A673 (cell line): ENCODE data around the gene RBP2.

ENCODE experiments used
- EZH2 ChIP-seq: fragments of 200-600 bp; sonication (generic); IDR thresholded peaks from 2 replicates; pipeline ENCODE4 v1.6.1; 2017; ENCODE audit warnings: borderline replicate concordance, low read depth, mild to moderate bottlenecking, mixed read lengths, antibody characterized with exemption, low read length; ENCODE audit not compliant: poor library complexity, severe bottlenecking
- TF ChIP-seq, protein P1 (sequence below): fragments of 300-800, 200-600 bp; sonication (generic); conservative IDR thresholded peaks from 2 replicates; pipeline ENCODE4 v1.5.1; 2017; ENCODE audit warnings: low read depth, mild to moderate bottlenecking, antibody characterized with exemption, low read length, moderate library complexity, mixed read lengths

DNA sequence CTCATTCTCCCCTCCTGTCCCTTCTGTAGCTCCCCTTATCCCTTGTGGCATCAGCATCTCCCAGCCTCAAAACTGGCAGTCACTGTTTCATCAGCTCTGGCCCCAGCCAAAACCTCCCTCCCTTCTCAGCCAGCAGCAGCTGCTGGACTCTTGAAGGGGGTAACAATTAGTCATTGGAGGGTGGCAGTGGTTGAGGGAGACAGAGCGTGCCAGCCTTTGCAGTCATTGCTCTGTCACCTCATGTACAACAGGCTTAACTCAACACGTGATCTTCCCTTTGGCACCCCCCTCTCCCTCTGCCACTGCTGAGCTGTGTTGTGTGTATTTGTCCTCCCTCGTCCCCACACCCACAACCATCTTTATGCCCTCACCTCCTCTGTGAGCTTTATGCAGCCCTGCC is 28.2 kb downstream of the RBP2 start:
- TF ChIP-seq, protein P1, sequence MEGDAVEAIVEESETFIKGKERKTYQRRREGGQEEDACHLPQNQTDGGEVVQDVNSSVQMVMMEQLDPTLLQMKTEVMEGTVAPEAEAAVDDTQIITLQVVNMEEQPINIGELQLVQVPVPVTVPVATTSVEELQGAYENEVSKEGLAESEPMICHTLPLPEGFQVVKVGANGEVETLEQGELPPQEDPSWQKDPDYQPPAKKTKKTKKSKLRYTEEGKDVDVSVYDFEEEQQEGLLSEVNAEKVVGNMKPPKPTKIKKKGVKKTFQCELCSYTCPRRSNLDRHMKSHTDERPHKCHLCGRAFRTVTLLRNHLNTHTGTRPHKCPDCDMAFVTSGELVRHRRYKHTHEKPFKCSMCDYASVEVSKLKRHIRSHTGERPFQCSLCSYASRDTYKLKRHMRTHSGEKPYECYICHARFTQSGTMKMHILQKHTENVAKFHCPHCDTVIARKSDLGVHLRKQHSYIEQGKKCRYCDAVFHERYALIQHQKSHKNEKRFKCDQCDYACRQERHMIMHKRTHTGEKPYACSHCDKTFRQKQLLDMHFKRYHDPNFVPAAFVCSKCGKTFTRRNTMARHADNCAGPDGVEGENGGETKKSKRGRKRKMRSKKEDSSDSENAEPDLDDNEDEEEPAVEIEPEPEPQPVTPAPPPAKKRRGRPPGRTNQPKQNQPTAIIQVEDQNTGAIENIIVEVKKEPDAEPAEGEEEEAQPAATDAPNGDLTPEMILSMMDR: no peak
- TF ChIP-seq EZH2: no peak
